ENCODE measurements around the gene ANK3.

The ANK3 gene

DNA sequence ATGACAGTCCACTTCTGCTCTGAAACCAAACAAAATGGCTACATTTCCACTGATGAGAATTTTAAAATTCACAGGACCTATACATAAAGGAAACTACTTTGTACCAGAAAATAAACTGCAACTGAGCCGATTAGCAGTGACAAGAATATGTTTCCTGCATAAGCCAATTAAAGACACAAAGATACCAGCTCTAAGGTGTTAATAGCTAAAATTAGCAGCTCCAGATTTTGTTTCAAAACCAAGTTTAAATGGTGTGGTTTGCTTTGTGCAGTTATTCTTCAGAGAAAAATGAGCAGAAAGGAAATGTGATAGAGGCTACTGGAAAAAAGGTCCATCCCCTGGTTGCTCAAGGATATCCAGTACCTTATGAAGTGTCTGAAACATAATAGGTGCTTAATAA, 123.2 kb downstream of the ANK3 start:
- DNase-seq (ENCODE audit: insufficient read length, low spot score) (no peak), FAIRE-seq (peak; percentile 75)
- no peak for TF ChIP-seq POLR2A (IDR thresholded peaks at IDR 0.05; ENCODE audit: low read depth, low read length)

DNA sequence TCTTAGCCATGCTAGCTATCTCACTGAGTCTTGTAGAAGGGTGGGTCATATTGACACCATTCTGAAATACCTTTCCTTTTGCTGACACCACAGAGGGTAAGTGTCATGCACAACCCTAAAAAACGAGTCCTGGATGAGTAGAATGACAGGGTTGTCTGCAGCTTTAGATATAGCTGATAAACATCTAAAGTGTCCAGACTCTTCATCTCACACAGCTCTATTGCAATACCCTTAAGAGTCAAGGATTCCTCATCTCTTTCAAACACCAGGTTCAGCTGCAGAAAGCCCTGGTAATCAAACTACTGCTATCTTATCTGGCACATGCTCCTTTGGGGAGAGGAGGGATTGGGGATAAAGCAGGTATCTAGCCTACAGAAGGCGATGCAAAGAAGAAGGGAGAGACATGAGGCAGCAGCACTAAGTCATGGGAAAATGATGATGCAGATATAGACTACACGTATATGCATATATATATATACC, 127.0 kb downstream of the ANK3 start:
- DNase-seq (ENCODE audit: insufficient read length, low spot score) (no peak), FAIRE-seq (no peak)
- no peak for TF ChIP-seq POLR2A (IDR thresholded peaks at IDR 0.05; ENCODE audit: low read depth, low read length)

DNA sequence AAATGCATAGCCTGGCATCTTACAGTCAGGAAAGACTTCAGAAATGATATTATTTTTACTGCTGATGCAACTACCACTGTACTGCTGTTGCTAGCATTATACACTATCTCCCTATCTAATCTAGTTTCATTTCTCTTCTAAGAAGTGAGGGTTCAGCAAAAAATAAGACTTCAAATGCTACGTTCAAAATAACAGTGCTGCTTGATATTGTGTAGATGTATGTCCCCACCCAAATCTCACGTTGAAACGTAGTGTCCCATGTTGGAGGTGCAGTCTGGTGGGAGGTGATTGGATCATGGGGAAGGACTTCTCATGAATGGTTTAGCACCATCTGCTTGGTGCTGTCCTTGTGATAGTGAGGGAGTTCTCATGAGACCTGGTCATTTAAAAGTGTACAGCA, 129.4 kb downstream of the ANK3 start:
- no peak for FAIRE-seq
- no peak for TF ChIP-seq POLR2A (IDR thresholded peaks at IDR 0.05; ENCODE audit: low read depth, low read length)
- no peak for DNase-seq (ENCODE audit: insufficient read length, low spot score)

DNA sequence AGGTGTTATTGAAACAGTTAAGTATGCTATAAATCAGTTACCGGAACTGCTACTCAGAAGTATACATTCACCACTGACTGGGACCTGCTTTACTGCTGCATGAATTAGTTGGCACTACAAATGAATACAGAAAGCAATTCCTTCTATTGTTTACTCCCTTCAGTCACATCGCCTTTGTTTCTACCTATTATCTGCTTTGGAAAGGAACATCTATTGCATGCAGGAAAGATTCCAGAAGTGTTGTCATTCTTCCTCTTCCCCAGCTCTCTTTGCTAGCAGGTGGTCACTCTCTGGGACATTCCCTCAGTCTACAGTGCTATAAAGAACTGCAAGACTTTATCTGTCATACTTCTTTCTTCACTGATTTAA, 131.3 kb downstream of the ANK3 start:
- FAIRE-seq: no peak

DNA sequence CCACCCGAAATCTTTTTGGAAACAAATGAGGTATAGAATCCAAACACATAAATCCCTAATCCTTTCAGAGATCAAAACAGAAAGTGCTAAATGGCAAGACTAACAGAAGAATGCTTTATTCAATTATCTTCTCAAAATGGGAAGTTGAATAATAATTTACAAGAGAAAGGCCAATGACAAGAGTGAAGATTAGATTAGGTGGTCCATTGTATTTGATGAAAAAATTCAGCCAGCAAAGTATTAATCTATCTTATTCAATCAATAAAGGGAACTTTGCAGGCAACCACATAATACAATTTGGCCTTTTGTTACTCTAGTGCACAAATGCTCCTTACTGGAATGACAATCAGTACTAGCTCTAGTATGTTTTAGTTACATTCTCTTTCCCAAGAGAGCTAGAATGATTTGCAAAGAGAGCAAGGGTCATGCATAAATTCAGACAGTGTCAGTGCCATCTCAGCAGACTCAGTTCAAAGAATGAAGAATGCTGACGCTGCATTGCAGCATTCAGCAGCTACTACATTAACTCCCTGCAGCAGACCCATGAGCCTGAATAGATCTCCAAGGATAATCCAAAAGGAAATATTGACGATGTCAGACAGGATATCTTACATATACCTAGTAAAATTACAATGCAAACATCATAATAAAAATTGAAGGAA, 131.8 kb downstream of the ANK3 start:
- DNase-seq (ENCODE audit: insufficient read length, low spot score): no peak
- peak; percentile 52 for FAIRE-seq
- TF ChIP-seq POLR2A (IDR thresholded peaks at IDR 0.05; ENCODE audit: low read depth, low read length): no peak

More for the DNA sequence above, 131.3 kb downstream of the ANK3 start:
- TF ChIP-seq POLR2A (IDR thresholded peaks at IDR 0.05; ENCODE audit: low read depth, low read length): no peak
- DNase-seq (ENCODE audit: insufficient read length, low spot score): no peak

DNA sequence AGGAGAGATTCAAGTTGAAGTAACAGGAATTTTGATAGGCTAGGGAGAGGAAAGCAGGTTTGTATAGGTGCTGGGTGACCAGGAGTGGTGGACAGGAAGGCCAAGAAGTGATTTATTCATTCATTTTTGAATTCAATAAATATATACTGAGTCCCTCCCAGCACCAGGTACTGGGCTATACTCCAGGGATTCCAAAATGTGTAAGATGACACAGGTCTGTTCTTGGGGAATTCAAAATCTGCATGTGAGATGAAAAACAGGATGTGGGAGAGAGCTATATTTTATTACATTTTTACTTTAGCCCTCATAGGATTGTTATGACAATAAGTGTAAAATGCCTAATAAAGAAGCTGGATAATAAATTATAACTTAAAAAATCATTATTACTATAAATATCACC, 134.9 kb downstream of the ANK3 start:
- FAIRE-seq: no peak
- TF ChIP-seq POLR2A (IDR thresholded peaks at IDR 0.05; ENCODE audit: low read depth, low read length): no peak
- no peak for DNase-seq (ENCODE audit: insufficient read length, low spot score)

DNA sequence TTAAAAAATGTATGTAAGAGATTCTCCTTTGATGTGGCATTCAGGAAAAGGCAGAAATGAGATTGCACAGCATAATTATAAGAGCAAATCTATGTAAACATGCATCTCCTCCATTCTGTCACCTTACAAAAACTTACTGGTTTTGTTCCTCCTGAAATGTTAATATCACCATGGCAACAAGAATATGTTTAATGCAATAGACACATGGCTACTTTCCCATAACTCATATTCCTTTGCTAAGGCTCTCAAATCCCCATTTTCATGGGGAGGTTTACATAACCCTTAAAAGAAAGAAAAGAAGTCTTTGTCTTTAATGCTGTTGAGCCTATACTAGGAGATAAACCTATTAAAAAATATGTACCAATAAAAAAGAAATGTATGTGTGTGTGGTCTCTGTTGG, 136.2 kb downstream of the ANK3 start:
- no peak for TF ChIP-seq POLR2A (IDR thresholded peaks at IDR 0.05; ENCODE audit: low read depth, low read length)
- DNase-seq (ENCODE audit: insufficient read length, low spot score): no peak
- FAIRE-seq: no peak

DNA sequence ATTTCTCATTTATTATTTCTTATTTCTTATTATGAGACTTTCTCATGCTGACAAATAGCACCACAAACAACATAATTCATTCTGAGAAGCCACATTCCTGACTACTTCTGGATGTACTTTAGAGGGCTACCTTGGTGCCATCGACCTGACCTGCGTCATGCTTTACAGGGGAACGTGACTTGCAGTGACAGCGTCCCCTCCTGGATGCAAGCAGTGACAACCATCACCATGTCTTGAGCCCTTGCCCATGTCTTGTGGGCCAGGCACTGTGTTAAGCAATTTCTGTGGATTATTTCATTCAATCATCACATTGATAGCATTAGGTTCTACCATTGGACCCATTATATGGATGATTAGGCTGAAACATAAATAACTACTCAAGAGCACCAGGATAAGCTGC, 137.0 kb downstream of the ANK3 start:
- TF ChIP-seq POLR2A (IDR thresholded peaks at IDR 0.05; ENCODE audit: low read depth, low read length): no peak
- DNase-seq (ENCODE audit: insufficient read length, low spot score) (no peak), FAIRE-seq (no peak)

DNA sequence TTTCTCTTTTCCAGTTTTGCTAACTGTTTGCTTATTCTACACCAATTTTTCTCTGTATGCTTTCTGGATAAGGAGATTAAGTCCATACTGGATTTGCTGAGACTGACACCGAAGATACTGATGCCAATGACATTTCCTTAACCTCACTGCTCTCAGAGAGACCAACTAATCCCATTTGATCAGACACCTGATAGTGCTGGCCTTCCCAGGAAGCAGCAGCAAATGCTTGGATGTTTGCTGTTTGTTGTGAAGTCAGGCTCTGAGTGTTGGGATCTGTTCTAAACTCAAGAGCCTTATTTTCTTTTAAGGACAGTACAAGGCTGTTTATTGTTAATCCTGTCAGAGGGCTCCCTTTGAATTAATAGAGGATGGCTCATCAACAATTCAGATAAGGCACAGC, 143.3 kb downstream of the ANK3 start:
- no peak for TF ChIP-seq POLR2A (IDR thresholded peaks at IDR 0.05; ENCODE audit: low read depth, low read length)
- no peak for DNase-seq (ENCODE audit: insufficient read length, low spot score)
- FAIRE-seq: peak; percentile 27

DNA sequence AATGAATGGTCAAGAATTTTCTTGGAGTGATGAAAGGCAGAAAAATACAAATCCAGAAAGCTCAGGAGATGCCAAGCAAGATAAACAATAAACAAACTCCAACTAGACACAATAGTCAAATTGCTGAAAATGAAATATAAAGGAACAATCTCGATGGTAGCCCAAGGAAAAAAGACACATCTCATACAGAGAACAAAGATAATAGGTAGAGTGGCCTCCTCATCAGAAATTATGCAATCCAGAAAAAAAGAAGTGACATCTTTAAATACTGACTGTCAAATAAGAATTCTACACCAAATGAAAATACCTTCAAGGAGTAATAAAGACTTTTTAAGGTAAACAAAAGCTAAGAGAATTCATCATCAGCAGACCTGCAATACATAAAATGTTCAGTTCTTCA, 150.4 kb downstream of the ANK3 start:
- no peak for DNase-seq (ENCODE audit: insufficient read length, low spot score)
- peak; percentile 43 for FAIRE-seq
- no peak for TF ChIP-seq POLR2A (IDR thresholded peaks at IDR 0.05; ENCODE audit: low read depth, low read length)

DNA sequence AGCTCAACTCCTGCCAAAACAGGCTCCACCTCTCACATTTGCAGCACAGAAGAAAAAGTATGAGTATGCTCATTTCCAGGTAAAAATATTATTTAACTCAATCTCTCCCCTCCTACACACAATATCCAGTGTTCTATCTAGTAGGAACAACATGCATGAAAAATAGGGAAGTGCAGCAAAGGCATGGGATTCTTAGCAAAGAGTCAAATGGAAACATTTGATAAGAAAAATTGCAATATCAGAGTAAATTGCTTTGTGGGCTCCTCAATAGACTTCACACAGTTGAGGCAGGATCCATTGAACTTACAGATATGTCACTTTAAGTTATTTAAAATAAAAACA, 150.9 kb downstream of the ANK3 start:
- FAIRE-seq: no peak
- TF ChIP-seq POLR2A (IDR thresholded peaks at IDR 0.05; ENCODE audit: low read depth, low read length): no peak
- DNase-seq (ENCODE audit: insufficient read length, low spot score): no peak

DNA sequence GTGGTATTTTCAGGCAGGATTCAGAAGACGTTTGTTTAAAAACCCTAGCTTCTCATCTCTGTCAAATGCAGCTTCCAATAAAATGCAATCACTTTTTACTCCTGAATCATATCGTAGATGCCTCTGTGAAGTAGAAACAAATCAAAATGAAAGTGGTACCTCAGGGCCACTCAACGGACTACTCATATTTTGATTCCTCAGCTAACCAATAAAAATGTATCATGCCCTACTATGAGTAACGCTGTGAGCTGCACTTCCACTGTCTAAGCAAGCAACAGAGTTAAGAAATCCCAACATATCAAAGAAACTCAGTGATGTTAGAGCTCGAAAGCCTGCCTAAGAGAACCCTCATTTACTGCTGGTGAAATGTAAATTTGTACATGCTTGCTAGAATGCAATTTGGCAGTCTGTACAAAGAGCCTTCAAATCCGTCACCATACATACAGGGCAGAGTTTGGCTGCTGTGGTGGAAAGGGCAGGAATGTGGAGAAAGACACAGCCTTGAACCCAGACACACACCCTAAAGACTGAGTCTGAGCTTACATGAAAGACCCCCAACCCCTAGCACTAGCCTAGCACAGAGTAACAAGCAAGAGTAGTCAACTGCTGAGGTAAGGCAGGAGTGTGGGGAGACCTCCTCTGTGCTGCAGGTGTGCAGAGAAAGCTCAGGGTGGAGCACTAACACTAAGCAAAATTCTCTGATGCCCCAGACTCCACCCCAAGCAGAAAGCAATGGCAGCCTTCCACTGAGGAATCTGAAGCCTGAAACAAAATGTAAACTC, 151.5 kb downstream of the ANK3 start:
- DNase-seq (ENCODE audit: insufficient read length, low spot score): peak; percentile 25
- FAIRE-seq: peak; percentile 99
- TF ChIP-seq POLR2A (IDR thresholded peaks at IDR 0.05; ENCODE audit: low read depth, low read length): no peak

DNA sequence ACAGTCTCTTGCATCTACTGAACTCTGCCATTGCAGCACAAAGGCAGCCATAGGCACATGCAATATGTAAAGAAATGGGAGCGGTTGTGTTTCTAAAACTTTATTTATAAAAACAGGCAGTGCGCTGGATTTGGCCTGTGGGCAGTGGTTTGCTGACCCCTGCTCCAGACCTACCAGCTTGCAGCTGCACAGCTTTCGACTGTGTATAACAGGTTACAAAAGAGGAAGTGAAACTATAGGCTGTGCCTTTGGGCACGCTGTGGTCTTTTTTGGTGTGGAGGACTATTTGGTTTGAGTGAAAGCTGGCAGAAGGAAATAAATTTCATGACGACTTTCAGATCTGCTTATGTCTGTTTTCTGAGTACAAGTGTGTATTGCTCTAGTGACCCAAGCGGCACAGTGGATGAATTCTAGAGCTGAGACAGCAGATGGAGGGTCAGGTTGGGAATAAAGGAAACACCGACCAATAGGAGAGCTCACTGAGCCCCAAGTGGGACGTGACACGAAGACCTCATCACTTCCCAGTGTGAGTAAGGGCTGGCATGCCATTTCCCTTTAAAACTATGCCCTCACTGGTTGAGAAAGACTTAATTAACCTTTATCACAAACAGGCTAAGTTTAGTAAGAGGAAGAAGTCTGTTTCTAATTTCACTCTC, 152.7 kb downstream of the ANK3 start:
- FAIRE-seq (peak; percentile 100), DNase-seq (ENCODE audit: insufficient read length, low spot score) (peak; percentile 59)
- TF ChIP-seq POLR2A (IDR thresholded peaks at IDR 0.05; ENCODE audit: low read depth, low read length): no peak

DNA sequence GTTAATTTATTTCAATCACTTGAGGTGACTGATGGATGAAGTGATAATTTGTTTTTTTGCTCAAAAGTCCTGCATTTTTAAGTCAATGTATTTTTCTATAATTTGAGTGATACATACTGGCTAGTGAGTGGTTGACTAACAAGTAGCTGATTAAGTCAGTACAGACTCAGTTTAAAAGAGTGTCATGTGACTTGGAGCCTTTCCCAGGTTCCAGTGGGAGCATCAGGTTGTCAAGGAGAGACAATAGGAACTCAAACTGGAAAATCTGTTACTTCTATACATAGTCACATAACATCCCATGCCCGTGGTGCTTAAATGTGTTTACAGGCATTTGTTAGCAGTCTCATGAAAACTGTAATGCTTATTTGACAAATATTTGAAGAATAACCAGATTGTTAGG, 154.7 kb downstream of the ANK3 start:
- no peak for TF ChIP-seq POLR2A (IDR thresholded peaks at IDR 0.05; ENCODE audit: low read depth, low read length)
- FAIRE-seq (peak; percentile 85), DNase-seq (ENCODE audit: insufficient read length, low spot score) (no peak)

DNA sequence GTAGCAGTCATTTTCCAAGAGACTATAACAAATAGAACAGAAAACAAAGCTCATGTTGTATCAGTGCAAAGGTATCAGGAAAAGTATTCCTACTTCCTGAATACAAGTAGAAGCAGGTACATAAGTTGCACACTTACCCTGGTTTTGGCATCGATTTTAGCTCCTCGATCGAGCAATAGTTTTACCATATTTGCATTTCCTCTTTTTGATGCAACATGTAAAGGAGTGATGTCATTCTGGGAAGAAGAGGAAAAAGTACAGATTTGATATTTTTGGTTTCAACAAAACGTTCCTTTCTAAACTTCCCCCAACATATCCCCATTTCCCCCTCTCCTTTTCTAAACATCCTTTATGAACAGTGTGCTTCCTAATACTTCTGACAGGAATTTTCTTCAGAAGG, 155.1 kb downstream of the ANK3 start:
- DNase-seq (ENCODE audit: insufficient read length, low spot score) (no peak), FAIRE-seq (peak; percentile 55)
- TF ChIP-seq POLR2A (IDR thresholded peaks at IDR 0.05; ENCODE audit: low read depth, low read length): no peak

Data from H54 (cell line).